Panc1 (cell line): Measurements from ENCODE around the gene USH2A. TPM values are rescaled to one million over a fixed set of nuclear protein-coding genes. Genes with fewer than 3 reads are reported as not detected.

Experiments used
- ATAC-seq: fragments of 200-7000 bp; cut with Tn5 transposase; 2 replicates; pipeline ENCODE4 v1.9.1; 2020; ENCODE audit warnings: mild to moderate bottlenecking, moderate library complexity
- BruUV-seq: library from RNA; stranded (reverse); fragments of 400-500 nt; replicated peaks from 2 replicates; lab custom pipeline; 2021; lab: Mats Ljungman, UMichigan
- CTCF ChIA-PET: fragments of 300-600 bp; sonication (Branson Sonifier 250); formaldehyde crosslinking; loops from one replicate; lab custom pipeline; 2022; ENCODE audit warnings: antibody characterized with exemption; lab: Charles Lee
- POLR2A ChIA-PET: fragments of 300-600 bp; sonication (Branson Sonifier 250); formaldehyde crosslinking; loops from one replicate; lab custom pipeline; 2022; ENCODE audit warnings: antibody characterized with exemption; lab: Charles Lee
- DNase-seq: peaks from one replicate; pipeline ENCODE4 v3.0.0-alpha.2; 2010; ENCODE audit warnings: low read depth, low spot score
- H3K27ac ChIP-seq: 2 replicates; pipeline ENCODE4 v1.5.1; 2011; ENCODE audit warnings: mild to moderate bottlenecking, low read length, inconsistent platforms
- H3K27me3 ChIP-seq: fragments of 200-500 bp; sonication (Bioruptor generic); 2 replicates; pipeline ENCODE4 v1.6.0; 2014; ENCODE audit warnings: low read length, inconsistent platforms; ENCODE audit not compliant: control insufficient read depth, insufficient read depth
- H3K36me3 ChIP-seq: fragments of 200-500 bp; sonication (Bioruptor generic); 2 replicates; pipeline ENCODE4 v1.5.1; 2014; ENCODE audit warnings: inconsistent platforms, mild to moderate bottlenecking, low read length, moderate library complexity; ENCODE audit not compliant: control insufficient read depth, insufficient read depth
- H3K4me1 ChIP-seq: 2 replicates; pipeline ENCODE4 v1.5.1; 2011; ENCODE audit warnings: inconsistent platforms, mild to moderate bottlenecking, low read length, moderate library complexity; ENCODE audit not compliant: control insufficient read depth, insufficient read depth
- H3K4me3 ChIP-seq, 2 experiments: 2 replicates each; pipeline ENCODE4 v1.5.1; 2011 to 2012; ENCODE audit warnings: low read depth in 2 of 2, low read length in 2 of 2, mild to moderate bottlenecking in 2 of 2, inconsistent platforms in 1 of 2, moderate library complexity in 1 of 2
- H3K9me3 ChIP-seq: fragments of 200-500 bp; sonication (Bioruptor generic); 2 replicates; pipeline ENCODE4 v1.5.1; 2014; ENCODE audit warnings: low read depth, mild to moderate bottlenecking, inconsistent platforms, low read length, moderate library complexity; ENCODE audit not compliant: control insufficient read depth, insufficient read depth
- CTCF ChIP-seq: fragments of 450-650 bp; IDR thresholded peaks from 2 replicates; pipeline ENCODE4 v1.5.1; 2017; ENCODE audit warnings: mild to moderate bottlenecking
- POLR2AphosphoS5 ChIP-seq: IDR thresholded peaks from 2 replicates; pipeline ENCODE4 v1.6.1; 2012; ENCODE audit warnings: mild to moderate bottlenecking, low read depth, low read length, moderate library complexity
- REST ChIP-seq, 2 experiments: IDR thresholded peaks; 2 replicates each; pipeline ENCODE4 v1.6.1; 2011 to 2012; ENCODE audit warnings: low read depth in 2 of 2, control low read depth in 1 of 2, low read length in 1 of 2, mild to moderate bottlenecking in 1 of 2, moderate library complexity in 1 of 2; ENCODE audit not compliant: insufficient read depth in 1 of 2
- SIN3A ChIP-seq: IDR thresholded peaks from 2 replicates; pipeline ENCODE4 v1.6.1; 2012; ENCODE audit warnings: low read depth, mild to moderate bottlenecking, low read length, moderate library complexity, borderline replicate concordance; ENCODE audit not compliant: insufficient read depth
- TCF7L2 ChIP-seq: IDR thresholded peaks from 2 replicates; pipeline ENCODE4 v1.6.1; 2011; ENCODE audit warnings: mild to moderate bottlenecking, low read depth, low read length, inconsistent platforms
- in situ Hi-C: cut with HindIII; loops from 2 replicates; pipeline ENCODE4 v1.10.0; 2016; ENCODE audit warnings: low sequenced_read_pairs, low pct_unique_long_range_greater_than_20kb
- intact Hi-C: fragments of 100-400 bp; cut with micrococcal nuclease; formaldehyde crosslinking; loops from one replicate; pipeline ENCODE4 v1.10.0; 2022; ENCODE audit not compliant: unreplicated experiment
- total RNA-seq: library from RNA; stranded (reverse); gene quantifications from one replicate; pipeline ENCODE4 v1.2.1, GENCODE V29; 2021; ENCODE audit not compliant: unreplicated experiment

Gene USH2A
- total RNA-seq, 1 experiment from 2014 or later: not detected

GRCh38 chr1:215807911-215808436 is 615.3 kb downstream of the USH2A start:
- no peaks in the 10 kb centered on the region for H3K27me3 ChIP-seq
- H3K4me3 ChIP-seq: no peak overlapping the region
- ATAC-seq (no peak), DNase-seq (no peak)
- TF ChIP-seq CTCF: no peak
- no peak for TF ChIP-seq SIN3A
- TF ChIP-seq TCF7L2: no peak
- no peak for TF ChIP-seq POLR2AphosphoS5
- TF ChIP-seq REST (IDR thresholded peaks at IDR 0.05; ENCODE audit: insufficient read depth in 1 of 2, low read depth in 2 of 2, low read length in 1 of 2): no peak
- BruUV-seq: no TSS peak
- peaks cover 5% of the 10 kb centered on the region for H3K9me3 ChIP-seq
- in situ Hi-C loops (no loop called here), intact Hi-C loops (no loop called here)
- no peaks in the 10 kb centered on the region for H3K36me3 ChIP-seq
- ChIA-PET CTCF (no interaction called here), POLR2A (no interaction called here)
- no peak overlapping the region for H3K27ac ChIP-seq
- H3K4me1 ChIP-seq: no peaks in the 10 kb centered on the region

- no peaks in the 10 kb centered on the region for H3K4me1 ChIP-seq
- ATAC-seq (no peak), DNase-seq (no peak)
- H3K4me3 ChIP-seq: no peak overlapping the region
- ChIA-PET POLR2A (no interaction called here), CTCF (no interaction called here)
- no peaks in the 10 kb centered on the region for H3K27me3 ChIP-seq
- H3K27ac ChIP-seq: no peak overlapping the region
- intact Hi-C loops: no loop called here
- no TSS peak for BruUV-seq
- H3K9me3 ChIP-seq: no peaks in the 10 kb centered on the region; the same call in 1 of the 2 replicates
- in situ Hi-C loops: no loop called here
- no peak for TF ChIP-seq CTCF
- no peak for TF ChIP-seq TCF7L2
- TF ChIP-seq REST (IDR thresholded peaks at IDR 0.05; ENCODE audit: insufficient read depth in 1 of 2, low read depth in 2 of 2, low read length in 1 of 2): no peak
- TF ChIP-seq SIN3A: no peak
- no peaks in the 10 kb centered on the region for H3K36me3 ChIP-seq
Observed at GRCh38 chr1:215807218-215807617, 616.0 kb downstream of the USH2A start.
